Stomach (tissue), 19 donors: ENCODE results near the gene PSENEN. TPM values are rescaled to one million over a fixed set of nuclear protein-coding genes. Genes with fewer than 3 reads are reported as not detected.

Experiments used
- DNase-seq, 2 donors: peaks; one replicate each; pipeline versions ENCODE4 v3.0.0 to v3.0.0-alpha.2; 2013 to 2019
- H3K27ac ChIP-seq, 5 donors: fragments of 200-600 bp in 4 of 5; sonication (generic) in 4 of 5; one replicate each; pipeline ENCODE4 v1.5.1; 2013 to 2019; ENCODE audit warnings: mild to moderate bottlenecking in 1 of 5, moderate library complexity in 1 of 5
- H3K27me3 ChIP-seq, 3 donors: fragments of 200-600 bp; sonication (generic); one replicate each; pipeline ENCODE4 v1.5.1; 2017 to 2019; ENCODE audit warnings: mixed run types in 1 of 3
- H3K36me3 ChIP-seq, 4 donors: fragments of 200-600 bp; sonication (generic); 1 replicate in 3 of 4; 2 replicates in 1 of 4; pipeline ENCODE4 v1.5.1; 2016 to 2019
- H3K4me1 ChIP-seq, 4 donors: fragments of 200-600 bp; sonication (generic); one replicate each; pipeline ENCODE4 v1.5.1; 2016 to 2019
- H3K4me3 ChIP-seq, 4 donors: fragments of 200-600 bp; sonication (generic) in 3 of 4; one replicate each; pipeline ENCODE4 v1.5.1; 2016 to 2019; ENCODE audit warnings: mild to moderate bottlenecking in 1 of 4
- H3K9me3 ChIP-seq, 4 donors: fragments of 200-600 bp; sonication (generic); one replicate each; pipeline ENCODE4 v1.5.1; 2016 to 2019
- EP300 ChIP-seq: sonication (generic); formaldehyde crosslinking; IDR thresholded peaks from one replicate; pipeline ENCODE4 v1.6.1; 2017; ENCODE audit warnings: antibody characterized with exemption
- POLR2A ChIP-seq, 4 donors: fragments of 450-650 bp; IDR thresholded peaks; one replicate each; pipeline ENCODE4 v1.6.1; 2016; ENCODE audit warnings: antibody characterized with exemption in 4 of 4, control low read depth in 2 of 4, mild to moderate bottlenecking in 1 of 4, moderate library complexity in 1 of 4
- POLR2AphosphoS5 ChIP-seq, 3 donors: sonication (generic); formaldehyde crosslinking; IDR thresholded peaks; one replicate each; pipeline ENCODE4 v1.6.1; 2016; ENCODE audit warnings: antibody characterized with exemption in 3 of 3
- WGBS, 5 donors: extraction: QIAGEN DNeasy Blood & Tissue Kit in 3 of 5; methylation state at CpG; one replicate each; pipeline versions ENCODE4 v1.1.5 to v1.1.7; 2013 to 2018; 5-methylcytosine and 5-hydroxymethylcytosine counted together
- intact Hi-C: fragments of 100-400 bp; cut with DNase I; formaldehyde crosslinking; loops from one replicate; pipeline ENCODE4 v1.15.1; 2023; ENCODE audit warnings: low total_unique reads
- long read RNA-seq, 10 donors: transcript quantifications; one replicate each; lab custom pipeline, GENCODE V29; 2026
- polyA plus RNA-seq, 3 donors: library from polyadenylated mRNA; stranded (reverse); fragments of 200-250 nt; gene quantifications; one replicate each; pipeline ENCODE4 v1.2.3, GENCODE V29; 2013
- total RNA-seq, 5 donors: library from RNA; depleted of rRNA; stranded (reverse); fragments of >200 nt; gene quantifications; one replicate each; pipeline versions ENCODE4 v1.1.0 to v1.2.3, GENCODE V29; 2014 to 2016
- TF ChIP-seq, protein P1 (sequence below), 7 experiments: fragments of 450-650 bp in 4 of 7; fragments of 200-600 bp in 3 of 7; sonication (generic) in 3 of 7; IDR thresholded peaks; one replicate each; pipeline ENCODE4 v1.5.1; 2016 to 2019; ENCODE audit warnings: antibody characterized with exemption in 7 of 7, control low read depth in 2 of 7, mild to moderate bottlenecking in 1 of 7
- donor health status: healthy with polysubstance abuse.
- donor health status: Bipolar disorder and iron deficiency.
- donor health status: healthy.

The PSENEN gene
- 10 to 100 TPM in 3 of 5 donors, 1 to 10 TPM in 1, not detected in 1; 9.3 to 58.0 (median 32.2) TPM for total RNA-seq
- 100 to 1,000 TPM in 1 of 3 donors, 10 to 100 TPM in 2; 49.2 to 101 (median 51.0) TPM for polyA plus RNA-seq
- long read RNA-seq, donor 1, transcript PSENEN-202 (4 exons, 1,661 nt), result major isoform, 5 of 5 reads
- long read RNA-seq, donor 1, partial matches to known transcripts, result 0 of 5 reads
- long read RNA-seq, donor 1, other reads (novel, unspliced or antisense), result 0 of 5 reads
- long read RNA-seq, donor 2, transcript PSENEN-202 (4 exons, 1,661 nt), result major isoform, 14 of 14 reads
- long read RNA-seq, donor 2, partial matches to known transcripts, result 0 of 14 reads
- long read RNA-seq, donor 2, other reads (novel, unspliced or antisense), result 0 of 14 reads
- long read RNA-seq, donor 3, partial matches to known transcripts, result 0 of 6 reads
- long read RNA-seq, donor 3, other reads (novel, unspliced or antisense), result 0 of 6 reads
- long read RNA-seq, donor 4, partial matches to known transcripts, result 0 of 2 reads
- long read RNA-seq, donor 4, other reads (novel, unspliced or antisense), result 0 of 2 reads
- long read RNA-seq, donor 5, transcript PSENEN-202 (4 exons, 1,661 nt), result major isoform, 5 of 7 reads
- long read RNA-seq, donor 5, partial matches to known transcripts, result 0 of 7 reads
- long read RNA-seq, donor 5, other reads (novel, unspliced or antisense), result 0 of 7 reads
- long read RNA-seq, donor 6, transcript PSENEN-202 (4 exons, 1,661 nt), result major isoform, 35 of 47 reads
- long read RNA-seq, donor 6, partial matches to known transcripts, result 8 of 47 reads
- long read RNA-seq, donor 6, other reads (novel, unspliced or antisense), result 0 of 47 reads
- long read RNA-seq, donor 7, transcript PSENEN-202 (4 exons, 1,661 nt), result major isoform, 19 of 22 reads
- long read RNA-seq, donor 7, partial matches to known transcripts, result 0 of 22 reads
- long read RNA-seq, donor 7, other reads (novel, unspliced or antisense), result 0 of 22 reads
- long read RNA-seq, donor 8, transcript PSENEN-202 (4 exons, 1,661 nt), result major isoform, 13 of 13 reads
- long read RNA-seq, donor 8, partial matches to known transcripts, result 0 of 13 reads
- long read RNA-seq, donor 8, other reads (novel, unspliced or antisense), result 0 of 13 reads
- long read RNA-seq, donor 9, transcript PSENEN-202 (4 exons, 1,661 nt), result major isoform, 20 of 28 reads
- long read RNA-seq, donor 9, partial matches to known transcripts, result 5 of 28 reads
- long read RNA-seq, donor 9, other reads (novel, unspliced or antisense), result 0 of 28 reads
- long read RNA-seq, donor 10, partial matches to known transcripts, result 0 of 4 reads
- long read RNA-seq, donor 10, other reads (novel, unspliced or antisense), result 0 of 4 reads

DNA sequence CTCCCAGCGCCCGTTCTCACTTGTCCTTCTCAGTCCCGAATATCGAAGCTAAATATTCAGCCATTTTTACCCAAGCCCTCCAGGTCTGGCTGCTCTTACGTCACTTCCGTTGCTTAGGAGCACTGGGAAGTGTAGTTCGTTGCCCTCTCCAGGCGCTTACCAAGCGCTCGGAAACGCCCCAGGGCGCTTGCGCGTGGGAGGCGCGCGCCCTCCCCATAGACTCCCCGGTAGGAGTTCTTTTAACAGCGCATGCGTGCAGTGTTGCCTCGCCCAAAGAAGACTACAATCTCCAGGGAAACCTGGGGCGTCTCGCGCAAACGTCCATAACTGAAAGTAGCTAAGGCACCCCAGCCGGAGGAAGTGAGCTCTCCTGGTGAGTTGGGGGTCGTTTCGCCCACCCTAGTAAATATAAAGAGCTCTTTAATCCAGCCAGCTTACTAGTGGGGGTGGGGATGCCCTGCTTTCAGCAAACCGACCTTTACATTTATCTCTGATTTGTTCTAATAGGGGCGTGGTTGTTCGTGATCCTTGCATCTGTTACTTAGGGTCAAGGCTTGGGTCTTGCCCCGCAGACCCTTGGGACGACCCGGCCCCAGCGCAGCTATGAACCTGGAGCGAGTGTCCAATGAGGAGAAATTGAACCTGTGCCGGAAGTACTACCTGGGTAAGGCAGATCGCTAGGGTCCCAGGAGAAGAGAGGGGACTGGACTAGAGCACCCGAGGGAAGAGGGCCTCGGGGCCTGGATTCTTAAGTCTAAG lies at the start of gene PSENEN, which contains the start of gene U2AF1L4:
TSS of gene PSENEN (plus strand) at position 324 of the 759 bp plus-strand sequence. CDS start at position 604, 280 bp downstream.
TSS of gene U2AF1L4 (minus strand) at position 91 of the 759 bp plus-strand sequence. CDS start at position 64, 27 bp downstream.
- peak; percentile 98 to 100 for DNase-seq
- Histone ChIP-seq H3K4me1 (peaks cover 40 to 77% (median 58%) of the 10 kb centered on the region in 4 donors), H3K36me3 (peaks cover 0 to 11% (median 8%) of the 10 kb centered on the region in 4 donors), H3K9me3 (no peaks in the 10 kb centered on the region), H3K4me3 (peak within 1 kb of the TSS; percentile 82 to 96 (median 87)), H3K27ac (peak within 1 kb of the TSS; percentile 95 to 100 (median 100)), H3K27me3 (no peaks in the 10 kb centered on the region)
- intact Hi-C loops, result no loop called here
- 0 to 1% (median 1%) methylated on average over 31 to 40 of the region's 40 CpGs for WGBS, 5 donors
- peak; percentile 61 to 89 (median 82) for TF ChIP-seq POLR2AphosphoS5 (IDR thresholded peaks at IDR 0.05)
- TF ChIP-seq, protein P1, sequence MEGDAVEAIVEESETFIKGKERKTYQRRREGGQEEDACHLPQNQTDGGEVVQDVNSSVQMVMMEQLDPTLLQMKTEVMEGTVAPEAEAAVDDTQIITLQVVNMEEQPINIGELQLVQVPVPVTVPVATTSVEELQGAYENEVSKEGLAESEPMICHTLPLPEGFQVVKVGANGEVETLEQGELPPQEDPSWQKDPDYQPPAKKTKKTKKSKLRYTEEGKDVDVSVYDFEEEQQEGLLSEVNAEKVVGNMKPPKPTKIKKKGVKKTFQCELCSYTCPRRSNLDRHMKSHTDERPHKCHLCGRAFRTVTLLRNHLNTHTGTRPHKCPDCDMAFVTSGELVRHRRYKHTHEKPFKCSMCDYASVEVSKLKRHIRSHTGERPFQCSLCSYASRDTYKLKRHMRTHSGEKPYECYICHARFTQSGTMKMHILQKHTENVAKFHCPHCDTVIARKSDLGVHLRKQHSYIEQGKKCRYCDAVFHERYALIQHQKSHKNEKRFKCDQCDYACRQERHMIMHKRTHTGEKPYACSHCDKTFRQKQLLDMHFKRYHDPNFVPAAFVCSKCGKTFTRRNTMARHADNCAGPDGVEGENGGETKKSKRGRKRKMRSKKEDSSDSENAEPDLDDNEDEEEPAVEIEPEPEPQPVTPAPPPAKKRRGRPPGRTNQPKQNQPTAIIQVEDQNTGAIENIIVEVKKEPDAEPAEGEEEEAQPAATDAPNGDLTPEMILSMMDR (IDR thresholded peaks at IDR 0.05), result peak in 1 of 7 experiments; percentile 19
- TF ChIP-seq EP300, result no peak
- peak in 1 of 4 donors; percentile 6 for TF ChIP-seq POLR2A (IDR thresholded peaks at IDR 0.05)

- DNase-seq, result no peak
- H3K4me3 ChIP-seq, result no peak overlapping the region
- no peak overlapping the region for H3K27ac ChIP-seq
- no peaks in the 10 kb centered on the region for H3K36me3 ChIP-seq
- 71 to 85% (median 77%) methylated on average over 2 of the region's 2 CpGs for WGBS, 5 donors
- intact Hi-C loops, result no loop called here
- H3K27me3 ChIP-seq, result no peaks in the 10 kb centered on the region
- no peak for TF ChIP-seq POLR2A (IDR thresholded peaks at IDR 0.05)
- TF ChIP-seq, protein P1 (IDR thresholded peaks at IDR 0.05), result no peak
- TF ChIP-seq POLR2AphosphoS5 (IDR thresholded peaks at IDR 0.05), result no peak
- TF ChIP-seq EP300, result no peak
- no peaks in the 10 kb centered on the region for H3K9me3 ChIP-seq
- H3K4me1 ChIP-seq, result no peaks in the 10 kb centered on the region
Measured at GRCh38 chr19:35695895-35696422, 49.5 kb upstream of the PSENEN start.

DNA sequence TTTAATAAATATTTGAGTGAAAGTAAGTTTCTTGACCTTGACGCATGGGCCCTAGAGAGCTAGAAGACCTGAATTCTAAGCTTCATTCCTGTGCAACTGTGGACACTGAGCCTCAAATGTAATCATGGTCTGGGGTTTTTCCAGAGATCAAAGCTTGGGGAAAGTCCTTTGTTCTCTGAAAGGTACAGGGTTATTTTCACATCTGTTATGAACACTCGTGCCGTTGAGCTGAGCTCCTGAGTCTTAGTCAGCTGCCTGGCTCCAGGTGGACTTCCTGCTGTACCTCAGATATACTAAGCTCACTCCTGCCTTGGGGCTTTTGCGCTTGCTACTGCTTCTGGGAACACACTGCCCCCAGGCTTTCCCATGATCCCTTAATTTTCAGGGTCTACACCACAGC lies 48.6 kb upstream of the PSENEN start:
- Histone ChIP-seq H3K9me3 (no peaks in the 10 kb centered on the region), H3K27ac (no peak overlapping the region), H3K27me3 (no peaks in the 10 kb centered on the region), H3K4me3 (no peak overlapping the region), H3K4me1 (peaks cover 0 to 3% (median 2%) of the 10 kb centered on the region in 4 donors), H3K36me3 (no peaks in the 10 kb centered on the region)
- WGBS, 5 donors, result 39 to 54% (median 47%) methylated on average over 4 of the region's 4 CpGs
- DNase-seq, result no peak
- intact Hi-C loops, result no loop called here
- TF ChIP-seq POLR2AphosphoS5 (IDR thresholded peaks at IDR 0.05) (no peak), POLR2A (IDR thresholded peaks at IDR 0.05) (no peak)
